Osteocyte (in vitro differentiated cells): ENCODE results near the gene LHFPL3. TPM values are rescaled to one million over a fixed set of nuclear protein-coding genes. Genes with fewer than 3 reads are reported as not detected.

Experiments used
- DNase-seq: peaks from one replicate; pipeline ENCODE4 v3.0.0; 2021; ENCODE audit warnings: mixed read lengths; ENCODE audit not compliant: unreplicated experiment; ENCODE audit errors: extremely low spot score
- H3K27ac Mint-ChIP-seq: one replicate; pipeline ENCODE4 v1.8.0; 2021; ENCODE audit warnings: mild to moderate bottlenecking, mixed read lengths; ENCODE audit not compliant: unreplicated experiment
- H3K27me3 Mint-ChIP-seq: one replicate; pipeline ENCODE4 v1.8.0; 2021; ENCODE audit warnings: mixed read lengths; ENCODE audit not compliant: unreplicated experiment
- H3K36me3 Mint-ChIP-seq: one replicate; pipeline ENCODE4 v1.8.0; 2021; ENCODE audit warnings: mixed read lengths; ENCODE audit not compliant: unreplicated experiment
- H3K4me1 Mint-ChIP-seq: one replicate; pipeline ENCODE4 v1.8.0; 2021; ENCODE audit warnings: mixed read lengths; ENCODE audit not compliant: unreplicated experiment
- H3K4me3 Mint-ChIP-seq: one replicate; pipeline ENCODE4 v1.8.0; 2021; ENCODE audit warnings: mild to moderate bottlenecking, moderate library complexity, mixed read lengths; ENCODE audit not compliant: unreplicated experiment
- H3K9me3 Mint-ChIP-seq: one replicate; pipeline ENCODE4 v1.8.0; 2021; ENCODE audit warnings: mixed read lengths; ENCODE audit not compliant: unreplicated experiment
- total RNA-seq: library from RNA; stranded (reverse); gene quantifications from 2 replicates; pipeline ENCODE4 v1.2.1, GENCODE V29; 2021
- TF ChIP-seq, protein P1 (sequence below): fragments of 200-600 bp; sonication (generic); IDR thresholded peaks from 2 replicates; pipeline ENCODE4 v1.5.0; 2021; ENCODE audit warnings: antibody characterized with exemption, mild to moderate bottlenecking, moderate library complexity

LHFPL3 gene
- total RNA-seq, 1 donor from 2014 or later: not detected

DNA sequence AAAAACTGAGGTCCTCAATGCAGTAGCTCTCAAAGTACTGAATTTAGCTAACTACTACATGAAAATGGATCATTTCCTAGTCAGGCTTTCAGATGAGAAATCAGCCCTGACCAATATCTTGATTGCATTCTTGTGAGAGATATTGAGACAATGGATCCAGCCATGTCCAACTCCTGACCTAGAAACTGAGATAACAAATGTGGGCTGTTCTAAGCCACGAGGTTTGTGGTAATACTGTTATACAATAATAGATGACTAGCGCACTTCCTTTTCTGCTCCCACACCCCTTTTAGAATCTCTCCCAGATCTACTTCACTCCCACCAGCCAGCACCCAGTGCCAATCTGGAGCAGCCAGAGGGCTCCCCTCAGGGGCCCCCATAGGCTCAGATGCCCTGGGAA lies 476.3 kb downstream of the LHFPL3 start:
- Mint-ChIP-seq H3K4me3 (no peak overlapping the region), H3K27me3 (peaks cover 6% of the 10 kb centered on the region), H3K9me3 (no peaks in the 10 kb centered on the region), H3K27ac (no peak overlapping the region), H3K4me1 (no peaks in the 10 kb centered on the region), H3K36me3 (no peaks in the 10 kb centered on the region)
- DNase-seq: no peak
- TF ChIP-seq, protein P1, sequence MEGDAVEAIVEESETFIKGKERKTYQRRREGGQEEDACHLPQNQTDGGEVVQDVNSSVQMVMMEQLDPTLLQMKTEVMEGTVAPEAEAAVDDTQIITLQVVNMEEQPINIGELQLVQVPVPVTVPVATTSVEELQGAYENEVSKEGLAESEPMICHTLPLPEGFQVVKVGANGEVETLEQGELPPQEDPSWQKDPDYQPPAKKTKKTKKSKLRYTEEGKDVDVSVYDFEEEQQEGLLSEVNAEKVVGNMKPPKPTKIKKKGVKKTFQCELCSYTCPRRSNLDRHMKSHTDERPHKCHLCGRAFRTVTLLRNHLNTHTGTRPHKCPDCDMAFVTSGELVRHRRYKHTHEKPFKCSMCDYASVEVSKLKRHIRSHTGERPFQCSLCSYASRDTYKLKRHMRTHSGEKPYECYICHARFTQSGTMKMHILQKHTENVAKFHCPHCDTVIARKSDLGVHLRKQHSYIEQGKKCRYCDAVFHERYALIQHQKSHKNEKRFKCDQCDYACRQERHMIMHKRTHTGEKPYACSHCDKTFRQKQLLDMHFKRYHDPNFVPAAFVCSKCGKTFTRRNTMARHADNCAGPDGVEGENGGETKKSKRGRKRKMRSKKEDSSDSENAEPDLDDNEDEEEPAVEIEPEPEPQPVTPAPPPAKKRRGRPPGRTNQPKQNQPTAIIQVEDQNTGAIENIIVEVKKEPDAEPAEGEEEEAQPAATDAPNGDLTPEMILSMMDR: no peak

DNA sequence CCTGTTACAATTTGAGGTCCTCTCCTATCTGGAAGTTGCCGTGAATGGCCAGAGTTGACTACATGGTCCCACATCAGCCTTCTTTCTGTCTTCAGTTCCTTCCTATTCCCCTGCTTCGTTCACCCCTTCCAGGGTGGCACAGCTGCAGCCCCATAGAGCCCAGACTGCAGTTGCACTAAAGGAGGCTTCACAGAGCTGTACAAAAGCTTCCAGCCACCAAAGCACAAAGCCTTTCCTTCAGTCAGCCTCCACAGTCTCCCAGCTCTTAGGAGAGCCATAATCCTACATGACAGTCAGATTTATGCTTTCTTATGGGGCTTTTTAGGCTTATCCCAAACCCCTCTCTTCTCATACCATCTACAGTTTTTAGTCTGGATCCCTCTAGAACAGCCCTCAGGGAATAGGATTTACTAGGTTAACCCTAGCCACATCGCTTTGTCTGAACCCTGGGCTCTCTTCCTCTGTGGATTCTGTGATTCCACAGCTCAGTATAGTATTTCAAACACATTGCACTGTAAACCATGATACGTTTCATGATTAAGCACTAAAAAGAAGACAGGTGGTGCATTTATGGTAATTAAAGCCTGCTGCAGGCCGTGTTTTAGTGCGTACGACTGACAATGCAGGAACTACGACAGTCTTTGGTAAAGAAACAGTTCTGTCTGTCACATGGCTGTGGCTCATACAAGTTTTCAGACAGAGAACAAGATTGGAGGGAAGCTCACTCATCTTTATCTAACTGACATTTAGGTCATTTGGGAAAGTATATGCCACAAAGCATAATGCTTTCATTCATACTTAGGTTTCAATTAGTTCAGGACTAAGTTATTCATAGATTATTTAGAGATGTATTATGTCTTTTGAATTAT lies 477.3 kb downstream of the LHFPL3 start:
- TF ChIP-seq, protein P1: no peak
- Mint-ChIP-seq H3K27ac (no peak overlapping the region), H3K36me3 (no peaks in the 10 kb centered on the region), H3K4me3 (no peak overlapping the region), H3K9me3 (no peaks in the 10 kb centered on the region), H3K4me1 (no peaks in the 10 kb centered on the region), H3K27me3 (peaks cover 10% of the 10 kb centered on the region)
- no peak for DNase-seq

DNA sequence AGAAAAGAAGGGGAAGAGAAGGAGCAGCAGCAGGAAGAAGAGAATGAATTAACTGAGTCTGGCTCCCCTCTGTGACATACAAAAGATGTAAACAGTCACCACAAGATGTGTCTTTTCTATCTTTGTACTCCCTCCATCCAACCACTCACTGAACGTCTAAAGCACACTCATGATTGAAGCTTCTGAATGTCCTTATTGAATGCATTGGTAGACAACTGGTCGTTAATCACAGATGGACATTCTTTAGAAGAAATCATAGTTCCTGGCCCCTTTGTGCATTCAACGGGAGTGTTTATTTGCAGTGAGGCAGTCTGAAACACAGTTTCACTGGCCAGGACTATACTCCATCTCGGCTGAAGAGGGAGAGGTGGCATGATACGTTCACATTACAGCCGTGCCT lies 479.3 kb downstream of the LHFPL3 start:
- Mint-ChIP-seq H3K4me3 (no peak overlapping the region), H3K27ac (no peak overlapping the region), H3K36me3 (no peaks in the 10 kb centered on the region), H3K4me1 (no peaks in the 10 kb centered on the region), H3K9me3 (no peaks in the 10 kb centered on the region), H3K27me3 (peaks cover 10% of the 10 kb centered on the region)
- no peak for DNase-seq
- TF ChIP-seq, protein P1: no peak

DNA sequence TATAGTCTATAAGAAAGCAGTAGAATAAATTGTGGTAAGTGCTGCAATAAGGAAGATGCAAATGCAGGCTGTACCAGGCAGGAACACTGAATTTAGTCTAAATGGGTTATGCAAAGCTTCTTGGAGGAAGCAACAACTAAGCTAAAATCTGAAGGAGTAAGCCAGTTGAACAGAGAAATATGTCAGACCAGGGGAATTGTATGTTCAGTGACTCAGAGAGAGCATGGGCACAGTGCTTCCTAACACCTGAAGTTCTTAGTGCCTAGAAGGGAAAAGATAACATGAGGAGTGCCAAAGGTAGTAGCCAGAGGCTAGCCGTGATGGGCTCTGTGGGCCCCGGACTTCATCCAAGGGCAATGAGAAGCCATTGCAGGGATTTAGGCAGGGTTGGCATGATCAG lies 481.5 kb downstream of the LHFPL3 start:
- Mint-ChIP-seq H3K4me3 (no peak overlapping the region), H3K36me3 (no peaks in the 10 kb centered on the region), H3K9me3 (no peaks in the 10 kb centered on the region), H3K27me3 (peaks cover 8% of the 10 kb centered on the region), H3K4me1 (no peaks in the 10 kb centered on the region), H3K27ac (no peak overlapping the region)
- DNase-seq: no peak
- TF ChIP-seq, protein P1: no peak

DNA sequence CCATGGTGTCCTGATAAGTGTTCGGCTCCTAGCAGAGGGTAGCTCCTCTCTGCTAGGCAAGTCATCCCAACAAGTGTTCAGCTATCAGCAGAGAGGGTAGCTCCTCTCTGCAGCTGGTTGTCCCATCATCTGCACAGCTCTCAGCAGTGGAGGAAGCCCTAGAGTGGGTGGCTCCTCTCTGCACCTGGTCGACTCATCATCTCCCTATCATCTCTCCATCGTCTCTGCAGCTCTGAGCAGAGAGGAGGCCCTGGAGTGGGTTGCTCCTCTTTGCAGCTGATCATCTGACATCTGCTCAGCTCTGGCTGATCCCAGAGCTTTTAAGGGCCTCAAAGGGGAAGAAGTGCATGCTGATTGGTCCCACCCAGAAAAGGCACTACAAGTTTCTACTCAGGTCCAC lies 485.7 kb downstream of the LHFPL3 start:
- TF ChIP-seq, protein P1: no peak
- no peaks in the 10 kb centered on the region for H3K4me1 Mint-ChIP-seq
- H3K9me3 Mint-ChIP-seq: no peaks in the 10 kb centered on the region

More for the DNA sequence above, 485.7 kb downstream of the LHFPL3 start:
- Mint-ChIP-seq H3K36me3 (no peaks in the 10 kb centered on the region), H3K27ac (no peak overlapping the region), H3K4me3 (no peak overlapping the region), H3K27me3 (peaks cover 19% of the 10 kb centered on the region)
- DNase-seq: no peak
